T-helper 2 cell treated with Interferon-gamma antibody and Interleukin-4, amounts not matched to agents 5 μg/mL and 100 μg/mL, for 36 hours (primary cell): ENCODE measurements around the gene MAU2.
"Not testable (repeated sequence)": the region's sequence is repeated elsewhere in the genome, so short reads cannot be mapped to it uniquely, and the experiment has no call there.

Experiments used
- DNase-seq: peaks from one replicate; pipeline ENCODE4 v3.0.0; 2021; ENCODE audit warnings: low spot score
- H3K27ac Mint-ChIP-seq: one replicate; pipeline ENCODE4 v1.8.0; 2021; ENCODE audit warnings: mild to moderate bottlenecking, mixed read lengths
- H3K27me3 Mint-ChIP-seq: one replicate; pipeline ENCODE4 v1.8.0; 2021; ENCODE audit warnings: low read depth, mixed read lengths
- H3K36me3 Mint-ChIP-seq: one replicate; pipeline ENCODE4 v1.8.0; 2021; ENCODE audit warnings: low read depth, mixed read lengths
- H3K4me1 Mint-ChIP-seq: one replicate; pipeline ENCODE4 v1.8.0; 2021; ENCODE audit warnings: low read depth, mixed read lengths
- H3K4me3 Mint-ChIP-seq: one replicate; pipeline ENCODE4 v1.8.0; 2022; ENCODE audit warnings: mild to moderate bottlenecking, moderate library complexity, mixed read lengths
- H3K9me3 Mint-ChIP-seq: one replicate; pipeline ENCODE4 v1.8.0; 2021; ENCODE audit warnings: mixed read lengths

Gene MAU2

GRCh38 chr19:19345232-19345631 lies 24.6 kb downstream of the MAU2 start:
- Mint-ChIP-seq H3K27me3 (no peaks in the 10 kb centered on the region), H3K4me3 (no peak overlapping the region), H3K9me3 (no peaks in the 10 kb centered on the region), H3K27ac (no peak overlapping the region), H3K36me3 (peaks cover 36% of the 10 kb centered on the region), H3K4me1 (no peaks in the 10 kb centered on the region)
- no peak for DNase-seq

GRCh38 chr19:19345970-19346369 lies 25.3 kb downstream of the MAU2 start:
- Mint-ChIP-seq H3K4me1 (no peaks in the 10 kb centered on the region), H3K36me3 (peaks cover 36% of the 10 kb centered on the region), H3K27ac (no peak overlapping the region), H3K27me3 (no peaks in the 10 kb centered on the region), H3K9me3 (no peaks in the 10 kb centered on the region), H3K4me3 (no peak overlapping the region)
- DNase-seq, result no peak

GRCh38 chr19:19347401-19348110 lies 26.9 kb downstream of the MAU2 start:
- no peaks in the 10 kb centered on the region for H3K9me3 Mint-ChIP-seq
- DNase-seq, result no peak
- H3K27ac Mint-ChIP-seq, result no peak overlapping the region
- H3K27me3 Mint-ChIP-seq, result no peaks in the 10 kb centered on the region
- H3K36me3 Mint-ChIP-seq, result peaks cover 44% of the 10 kb centered on the region
- no peak overlapping the region for H3K4me3 Mint-ChIP-seq
- H3K4me1 Mint-ChIP-seq, result no peaks in the 10 kb centered on the region

GRCh38 chr19:19348266-19348665 lies 27.6 kb downstream of the MAU2 start:
- Mint-ChIP-seq H3K27me3 (no peaks in the 10 kb centered on the region), H3K9me3 (no peaks in the 10 kb centered on the region), H3K36me3 (peaks cover 42% of the 10 kb centered on the region), H3K4me3 (no peak overlapping the region), H3K4me1 (no peaks in the 10 kb centered on the region), H3K27ac (no peak overlapping the region)
- DNase-seq, result no peak

- Mint-ChIP-seq H3K4me1 (no peaks in the 10 kb centered on the region), H3K4me3 (no peak overlapping the region), H3K36me3 (peaks cover 43% of the 10 kb centered on the region), H3K27ac (no peak overlapping the region), H3K27me3 (no peaks in the 10 kb centered on the region), H3K9me3 (no peaks in the 10 kb centered on the region)
- no peak for DNase-seq
These were observed 28.7 kb downstream of the MAU2 start for GRCh38 chr19:19349365-19349764.

GRCh38 chr19:19350756-19351155 lies 30.1 kb downstream of the MAU2 start:
- not testable (repeated sequence) for H3K4me3 Mint-ChIP-seq, H3K27me3 Mint-ChIP-seq, DNase-seq

GRCh38 chr19:19352823-19353222 lies 32.2 kb downstream of the MAU2 start:
- Mint-ChIP-seq H3K4me1 (no peaks in the 10 kb centered on the region), H3K9me3 (no peaks in the 10 kb centered on the region), H3K4me3 (no peak overlapping the region), H3K36me3 (peaks cover 29% of the 10 kb centered on the region), H3K27me3 (no peaks in the 10 kb centered on the region), H3K27ac (no peak overlapping the region)
- DNase-seq, result no peak

More at GRCh38 chr19:19350756-19351155, 30.1 kb downstream of the MAU2 start:
- H3K27ac Mint-ChIP-seq, H3K9me3 Mint-ChIP-seq, H3K4me1 Mint-ChIP-seq: not testable (repeated sequence)
- peaks cover 39% of the 10 kb centered on the region for H3K36me3 Mint-ChIP-seq

- no peaks in the 10 kb centered on the region for H3K9me3 Mint-ChIP-seq
- no peak overlapping the region for H3K27ac Mint-ChIP-seq
- H3K36me3 Mint-ChIP-seq, result peaks cover 31% of the 10 kb centered on the region
- no peak overlapping the region for H3K4me3 Mint-ChIP-seq
- H3K27me3 Mint-ChIP-seq, result no peaks in the 10 kb centered on the region
- DNase-seq, result no peak
- H3K4me1 Mint-ChIP-seq, result peaks cover 6% of the 10 kb centered on the region
These were observed 33.4 kb downstream of the MAU2 start for GRCh38 chr19:19354007-19354406.

- Mint-ChIP-seq H3K36me3 (peaks cover 24% of the 10 kb centered on the region), H3K27me3 (no peaks in the 10 kb centered on the region), H3K4me3 (no peak overlapping the region), H3K27ac (no peak overlapping the region), H3K4me1 (peaks cover 6% of the 10 kb centered on the region), H3K9me3 (no peaks in the 10 kb centered on the region)
- no peak for DNase-seq
These were observed 34.3 kb downstream of the MAU2 start for GRCh38 chr19:19354932-19355331.

- no peak for DNase-seq
- Mint-ChIP-seq H3K36me3 (peaks cover 23% of the 10 kb centered on the region), H3K4me3 (no peak overlapping the region), H3K27me3 (no peaks in the 10 kb centered on the region), H3K27ac (no peak overlapping the region), H3K9me3 (no peaks in the 10 kb centered on the region), H3K4me1 (peaks cover 6% of the 10 kb centered on the region)
These were observed 35.0 kb downstream of the MAU2 start for GRCh38 chr19:19355606-19356139.

- no peak overlapping the region for H3K27ac Mint-ChIP-seq
- H3K9me3 Mint-ChIP-seq, result no peaks in the 10 kb centered on the region
- DNase-seq, result no peak
- no peak overlapping the region for H3K4me3 Mint-ChIP-seq
- H3K27me3 Mint-ChIP-seq, result no peaks in the 10 kb centered on the region
- peaks cover 12% of the 10 kb centered on the region for H3K4me1 Mint-ChIP-seq
- peaks cover 23% of the 10 kb centered on the region for H3K36me3 Mint-ChIP-seq
These were observed 35.9 kb downstream of the MAU2 start for GRCh38 chr19:19356500-19356899.

- Mint-ChIP-seq H3K27me3 (no peaks in the 10 kb centered on the region), H3K4me3 (no peak overlapping the region), H3K27ac (no peak overlapping the region), H3K9me3 (no peaks in the 10 kb centered on the region), H3K36me3 (peaks cover 21% of the 10 kb centered on the region), H3K4me1 (peaks cover 14% of the 10 kb centered on the region)
- DNase-seq, result no peak
These were observed 36.4 kb downstream of the MAU2 start for GRCh38 chr19:19356901-19357566.

- peaks cover 20% of the 10 kb centered on the region for H3K4me1 Mint-ChIP-seq
- DNase-seq, result peak; percentile 70
- peak overlapping the region; percentile 32 for H3K4me3 Mint-ChIP-seq
- H3K36me3 Mint-ChIP-seq, result peaks cover 7% of the 10 kb centered on the region
- no peaks in the 10 kb centered on the region for H3K27me3 Mint-ChIP-seq
- no peaks in the 10 kb centered on the region for H3K9me3 Mint-ChIP-seq
- H3K27ac Mint-ChIP-seq, result peak overlapping the region; percentile 36
These were observed 40.5 kb downstream of the MAU2 start for GRCh38 chr19:19361075-19361594.

- Mint-ChIP-seq H3K27ac (peak overlapping the region; percentile 34), H3K27me3 (no peaks in the 10 kb centered on the region), H3K4me1 (peaks cover 27% of the 10 kb centered on the region), H3K9me3 (no peaks in the 10 kb centered on the region), H3K36me3 (peaks cover 5% of the 10 kb centered on the region), H3K4me3 (no peak overlapping the region)
- no peak for DNase-seq
These were observed 41.4 kb downstream of the MAU2 start for GRCh38 chr19:19362075-19362474.
